Motor neuron (in vitro differentiated cells): Measurements from ENCODE around the gene ZFP14. TPM values are rescaled to one million over a fixed set of nuclear protein-coding genes. Genes with fewer than 3 reads are reported as not detected.
"Not testable (repeated sequence)": the region's sequence is repeated elsewhere in the genome, so short reads cannot be mapped to it uniquely, and the experiment has no call there.

Experiments
- ATAC-seq, 8 experiments: fragments of 200-7000 bp; cut with Tn5 transposase; replicated peaks in 6 of 8; 2 replicates each; pipeline ENCODE4 v1.8.0; 2021; ENCODE audit warnings: mild to moderate bottlenecking in 8 of 8, moderate library complexity in 8 of 8
- H3K27ac ChIP-seq, 2 donors: fragments of 250-450 bp; sonication (Bioruptor Pico); 2 replicates each; pipeline ENCODE4 v1.9.0; 2021; ENCODE audit warnings: antibody characterized with exemption in 2 of 2, mild to moderate bottlenecking in 2 of 2, moderate library complexity in 1 of 2
- H3K4me1 ChIP-seq, 2 donors: fragments of 250-450 bp; sonication (Bioruptor Pico); replicated peaks in 1 of 2; 2 replicates each; pipeline ENCODE4 v1.6.1; 2021; ENCODE audit warnings: antibody characterized with exemption in 2 of 2, mild to moderate bottlenecking in 2 of 2, moderate library complexity in 1 of 2
- H3K4me3 ChIP-seq, 5 donors: fragments of 250-450 bp; sonication (Bioruptor Pico); 2 replicates each; pipeline ENCODE4 v1.9.0; 2021; ENCODE audit warnings: antibody characterized with exemption in 5 of 5, mild to moderate bottlenecking in 5 of 5, moderate library complexity in 4 of 5
- WGBS, 10 experiments: fragments of 450-650 bp; shearing (Covaris generic); methylation state at CpG; one replicate each; pipeline ENCODE4 v1.0.0; 2022; 5-methylcytosine and 5-hydroxymethylcytosine counted together
- in situ Hi-C, 9 experiments: fragments of 400-800 bp; cut with MboI; loops; one replicate each; pipeline ENCODE4 v1.15.0; 2021; ENCODE audit warnings: low sequenced_read_pairs in 9 of 9, low pct_unique_long_range_greater_than_20kb in 2 of 9; ENCODE audit not compliant: unreplicated experiment in 9 of 9
- total RNA-seq, 8 experiments: library from RNA; unstranded; fragments of 300-600 nt; gene quantifications; 2 replicates each; pipeline versions ENCODE4 v1.2.3 to v1.2.4, GENCODE V29; 2022

The ZFP14 gene
- total RNA-seq, 8 experiments from 2014 or later: 2.1 to 13.8 (median 10.6) TPM

GRCh38 chr19:36314053-36314452, 64.9 kb downstream of the ZFP14 start:
- ATAC-seq, H3K27ac ChIP-seq, H3K4me1 ChIP-seq, H3K4me3 ChIP-seq, in situ Hi-C loops: not testable (repeated sequence)
- no CpG with 5 or more reads among the region's 5 CpGs for WGBS, 10 experiments

GRCh38 chr19:36311098-36311760, 67.8 kb downstream of the ZFP14 start:
- H3K4me1 ChIP-seq, ATAC-seq, H3K4me3 ChIP-seq, in situ Hi-C loops, H3K27ac ChIP-seq: not testable (repeated sequence)
- WGBS, 10 experiments: no CpG with 5 or more reads among the region's 26 CpGs

- H3K4me1 ChIP-seq, H3K4me3 ChIP-seq, in situ Hi-C loops, H3K27ac ChIP-seq: not testable (repeated sequence)
- peak in 6 of 8 experiments; percentile 33 to 76 (median 62) for ATAC-seq
- 17% methylated on average over 1 of the region's 5 CpGs; no CpG with 5 or more reads in 9 of the 10 experiments for WGBS, 10 experiments
These were observed 68.5 kb downstream of the ZFP14 start for GRCh38 chr19:36310416-36310990.

GRCh38 chr19:36309759-36310158, 69.2 kb downstream of the ZFP14 start:
- H3K27ac ChIP-seq, H3K4me1 ChIP-seq, H3K4me3 ChIP-seq, in situ Hi-C loops, ATAC-seq: not testable (repeated sequence)
- whole genome bisulfite sequencing, 10 experiments: no CpG with 5 or more reads among the region's 23 CpGs

- in situ Hi-C loops, ATAC-seq, H3K27ac ChIP-seq, H3K4me3 ChIP-seq, H3K4me1 ChIP-seq: not testable (repeated sequence)
- no CpG with 5 or more reads among the region's 39 CpGs for WGBS, 10 experiments
These were observed 69.7 kb downstream of the ZFP14 start for GRCh38 chr19:36309309-36309708.

GRCh38 chr19:36292317-36292716, 86.7 kb downstream of the ZFP14 start:
- WGBS, 10 experiments: no CpG with 5 or more reads among the region's 30 CpGs
- ATAC-seq, H3K4me1 ChIP-seq, H3K27ac ChIP-seq, in situ Hi-C loops, H3K4me3 ChIP-seq: not testable (repeated sequence)

Other genes starting within 250 kb of the ZFP14 start
- 100 to 1,000 TPM; 146 to 839 (median 321) TPM for gene CAPNS1, start 239.1 kb downstream of the ZFP14 start, total RNA-seq
- 10 to 100 TPM in 1 of 8 experiments, 1 to 10 TPM in 3, under 1 TPM in 3, not detected in 1; 0.54 to 66.9 (median 1.3) TPM for gene COX7A1, start 226.8 kb downstream of the ZFP14 start, total RNA-seq
- 1 to 10 TPM; 2.9 to 5.7 (median 4.8) TPM for gene ZNF565, start 164.5 kb downstream of the ZFP14 start, total RNA-seq
- 100 to 1,000 TPM in 5 of 8 experiments, 10 to 100 TPM in 3; 68.8 to 141 (median 114) TPM for gene ZNF146, start 164.1 kb downstream of the ZFP14 start, total RNA-seq
- 10 to 100 TPM in 5 of 8 experiments, 1 to 10 TPM in 3; 3.3 to 14.9 (median 12.5) TPM for gene ZFP82, start 39.4 kb upstream of the ZFP14 start, total RNA-seq
- gene ZNF566, start 110.4 kb upstream of the ZFP14 start, total RNA-seq: 10 to 100 TPM in 7 of 8 experiments, 1 to 10 TPM in 1; 9.1 to 21.9 (median 19.1) TPM
- 10 to 100 TPM in 6 of 8 experiments, 1 to 10 TPM in 2; 7.8 to 38.1 (median 28.4) TPM for gene ZNF260, start 149.1 kb upstream of the ZFP14 start, total RNA-seq
- gene ZNF529, start 194.1 kb upstream of the ZFP14 start, total RNA-seq: 10 to 100 TPM in 7 of 8 experiments, 1 to 10 TPM in 1; 8.7 to 29.3 (median 20.1) TPM
- gene ZNF382, start 226.1 kb upstream of the ZFP14 start, total RNA-seq: 10 to 100 TPM in 5 of 8 experiments, 1 to 10 TPM in 2, under 1 TPM in 1; 0.45 to 40.1 (median 19.7) TPM